HG03469 (cell line): ENCODE results near the gene SYTL2.
"Not testable (repeated sequence)": the region's sequence is repeated elsewhere in the genome, so short reads cannot be mapped to it uniquely, and the experiment has no call there.

Experiments
- ATAC-seq: cut with Tn5 transposase; IDR thresholded peaks from one replicate; pipeline ENCODE4 v1.9.1; 2021; ENCODE audit warnings: mild to moderate bottlenecking, moderate library complexity, moderate number of reproducible peaks; ENCODE audit not compliant: unreplicated experiment

SYTL2 gene

DNA sequence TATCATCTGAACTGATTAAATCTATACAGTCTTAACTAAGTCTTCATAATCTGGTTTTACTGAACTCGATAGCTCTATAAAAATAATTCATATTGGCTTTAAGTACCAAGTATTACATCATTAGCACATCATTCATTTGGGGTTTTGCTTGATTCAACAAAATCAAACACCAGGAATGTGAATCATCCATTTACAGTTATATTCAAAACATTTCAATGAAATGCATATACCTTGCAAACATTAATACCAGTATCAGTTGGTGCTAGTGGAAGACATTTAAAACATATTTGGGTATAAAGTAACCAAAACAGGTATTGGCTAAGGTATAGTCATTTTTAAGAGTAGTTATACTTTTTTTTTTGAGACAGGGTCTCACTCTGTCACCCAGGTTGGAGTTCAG, 112.7 kb downstream of the SYTL2 start:
- no peak for ATAC-seq

- no peak for ATAC-seq
Measured at GRCh38 chr11:85697747-85698146, 113.2 kb downstream of the SYTL2 start.

DNA sequence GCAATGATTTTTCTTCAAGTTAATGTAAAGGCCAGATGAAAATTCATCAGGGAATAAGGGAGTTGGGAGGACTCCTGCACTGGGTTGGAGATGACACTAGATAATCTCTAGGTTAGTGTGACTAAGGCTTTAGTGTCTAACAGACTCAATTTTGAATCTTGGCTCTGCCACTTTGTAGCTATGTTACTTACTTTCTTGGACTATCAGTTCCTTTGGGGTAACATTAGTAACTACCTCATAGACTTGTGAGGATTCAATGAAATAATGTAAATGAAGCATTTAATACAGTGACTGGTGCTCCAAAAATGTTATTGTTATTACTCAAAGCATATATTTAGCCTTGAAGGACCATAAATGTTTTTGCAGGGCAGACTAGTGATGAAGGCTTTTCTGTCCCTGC, 115.4 kb downstream of the SYTL2 start:
- ATAC-seq = no peak

GRCh38 chr11:85694385-85694980, 116.5 kb downstream of the SYTL2 start:
- no peak for ATAC-seq

- ATAC-seq = no peak
Measured at GRCh38 chr11:85685820-85686459, 125.0 kb downstream of the SYTL2 start, which contains the start of gene CCDC89. TSS of gene CCDC89 (minus strand) at chr11:85686195. CDS start at chr11:85686130, 65 bp downstream.

- ATAC-seq = no peak
Measured at GRCh38 chr11:85685125-85685819, 125.7 kb downstream of the SYTL2 start.

- peak; percentile 68 for ATAC-seq
Measured at GRCh38 chr11:85682330-85683305, 128.3 kb downstream of the SYTL2 start.

DNA sequence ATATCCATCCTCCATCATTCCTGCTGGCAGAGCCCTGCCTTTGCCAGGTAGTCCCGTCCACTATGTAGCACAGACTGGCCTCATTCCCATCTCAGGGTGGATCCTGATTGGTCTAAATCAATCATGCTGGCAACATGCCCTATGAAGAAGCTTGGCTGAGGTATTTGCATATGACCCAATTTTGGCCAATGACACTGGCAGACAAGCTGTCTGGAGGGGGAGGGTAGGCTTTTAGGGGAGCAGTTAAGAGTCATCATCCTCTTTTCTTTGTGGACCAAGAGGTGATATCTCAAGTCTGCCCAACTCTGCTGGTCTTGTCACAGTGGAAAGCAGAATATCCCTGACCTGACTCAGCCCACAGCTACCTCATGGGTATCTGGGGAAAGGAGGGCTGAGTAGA, 130.0 kb downstream of the SYTL2 start:
- no peak for ATAC-seq

DNA sequence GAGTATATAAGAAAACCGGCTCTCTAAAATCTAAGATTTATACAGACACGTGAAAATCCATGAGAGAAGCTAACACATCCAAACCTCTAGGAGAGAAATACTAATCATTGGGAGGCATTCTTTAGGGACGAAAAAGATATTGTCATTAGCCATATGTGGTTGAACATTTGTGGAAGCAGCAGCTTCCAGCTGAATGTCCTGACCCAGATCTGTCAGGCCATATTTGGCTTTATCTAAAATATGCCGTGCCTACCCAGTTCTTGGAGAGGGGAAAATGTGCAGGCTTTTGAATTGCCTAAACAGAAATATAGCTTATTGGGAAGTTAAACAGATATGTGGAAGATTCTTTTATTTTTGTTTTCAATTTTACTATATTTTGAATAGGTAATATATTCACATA, 131.4 kb downstream of the SYTL2 start:
- no peak for ATAC-seq

GRCh38 chr11:85673393-85673792, 137.5 kb downstream of the SYTL2 start:
- no peak for ATAC-seq

- no peak for ATAC-seq
Measured at GRCh38 chr11:85672105-85672902, 138.6 kb downstream of the SYTL2 start.

- not testable (repeated sequence) for ATAC-seq
Measured at GRCh38 chr11:85670949-85671663, 139.8 kb downstream of the SYTL2 start.

DNA sequence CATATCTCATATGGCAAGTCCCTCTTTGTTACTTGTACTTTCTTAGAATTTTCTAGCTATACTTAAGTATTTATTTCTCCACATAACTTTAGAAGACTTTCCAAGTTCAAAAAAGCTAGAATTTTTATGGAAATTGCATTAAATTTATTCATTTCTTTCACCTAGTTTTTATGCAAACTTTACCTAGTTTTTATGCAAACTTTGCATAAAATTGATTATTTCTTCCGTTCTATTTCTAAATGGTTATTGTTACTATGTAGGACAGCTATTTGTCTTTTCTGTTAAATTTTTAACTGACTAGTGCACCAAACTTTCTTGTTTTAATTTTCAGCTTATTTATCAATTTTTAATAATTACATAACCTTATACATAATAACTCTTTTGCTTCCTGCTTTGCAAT, 142.8 kb downstream of the SYTL2 start:
- no peak for ATAC-seq

- ATAC-seq = no peak
Measured at GRCh38 chr11:85666687-85667086, 144.3 kb downstream of the SYTL2 start.

- no peak for ATAC-seq
Measured at GRCh38 chr11:85665733-85666132, 145.2 kb downstream of the SYTL2 start.

DNA sequence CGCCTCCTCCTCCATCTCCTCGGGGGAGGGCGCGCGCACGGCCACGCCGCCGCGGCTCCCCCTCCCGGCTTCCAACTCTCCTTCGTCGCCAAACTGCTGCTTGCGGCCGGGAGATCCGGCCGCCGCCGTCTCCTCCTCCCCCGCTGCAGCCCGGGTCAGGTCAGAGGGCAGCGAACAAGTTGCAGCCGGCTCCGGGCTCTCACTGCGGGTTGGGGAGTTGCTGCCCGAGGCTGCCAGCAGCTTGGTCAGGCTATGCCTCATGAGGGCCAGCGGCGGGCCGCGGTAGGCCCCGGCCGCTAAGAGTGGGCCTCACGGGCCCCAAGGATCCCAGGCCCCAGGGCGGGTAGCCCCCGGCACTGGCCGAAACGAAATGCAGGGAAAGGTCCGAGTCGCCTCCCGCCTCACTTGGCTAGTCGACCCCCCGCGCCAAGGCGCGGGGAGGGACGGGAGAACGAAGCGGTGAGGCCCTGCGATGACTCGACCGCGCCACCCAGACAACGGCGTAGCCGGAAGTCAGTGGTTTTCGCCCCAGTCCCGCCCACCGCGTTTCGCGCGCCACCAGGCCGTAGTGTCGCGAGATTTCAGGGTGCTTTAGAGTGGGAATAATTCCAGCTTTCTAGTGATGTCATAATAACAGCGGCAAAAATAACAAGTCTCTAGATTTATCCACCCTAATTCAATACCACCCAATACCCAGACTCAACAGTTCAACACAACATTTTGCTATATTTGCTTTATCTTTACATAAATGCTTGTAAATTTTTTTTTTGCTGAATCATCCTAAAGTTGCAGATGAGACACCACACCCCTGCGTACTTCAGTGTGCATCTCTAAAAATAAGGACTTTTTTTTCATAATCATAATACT, 146.1 kb downstream of the SYTL2 start, which contains the start of gene CREBZF:
TSS of gene CREBZF (minus strand) at position 515 of the 867 bp plus-strand sequence. CDS start at position 261, 254 bp downstream.
- peak; percentile 84 for ATAC-seq

- ATAC-seq = peak; percentile 49
Measured at GRCh38 chr11:85663753-85664614, 147.0 kb downstream of the SYTL2 start.
